GM12878 (cell line): ENCODE results near the gene NUAK2. TPM values are rescaled to one million over a fixed set of nuclear protein-coding genes. Genes with fewer than 3 reads are reported as not detected.

ENCODE experiments used
- GATAD2B ChIP-seq: fragments of 450-650 bp; conservative IDR thresholded peaks from 2 replicates; pipeline ENCODE4 v1.6.1; 2017; ENCODE audit warnings: low read depth, mild to moderate bottlenecking, moderate library complexity
- IRF4 ChIP-seq: IDR thresholded peaks from 2 replicates; pipeline ENCODE4 v1.6.1; 2011; ENCODE audit warnings: low read depth, low read length
- MYC ChIP-seq: IDR thresholded peaks from 2 replicates; pipeline ENCODE4 v1.6.1; 2011; ENCODE audit warnings: mild to moderate bottlenecking, low read length, moderate library complexity, inconsistent platforms; ENCODE audit not compliant: insufficient read depth, insufficient replicate concordance, insufficient read length, severe bottlenecking
- POLR2AphosphoS2 ChIP-seq: IDR thresholded peaks from 2 replicates; pipeline ENCODE4 v1.6.1; 2011; ENCODE audit warnings: low read depth, mild to moderate bottlenecking, low read length, improper control_type of control experiment, moderate library complexity
- SMARCA5 ChIP-seq: fragments of 450-650 bp; IDR thresholded peaks from 2 replicates; pipeline ENCODE4 v1.6.1; 2017; ENCODE audit warnings: mild to moderate bottlenecking
- SMC3 ChIP-seq: IDR thresholded peaks from 2 replicates; pipeline ENCODE4 v1.6.1; 2011; ENCODE audit warnings: low read length, improper control_type of control experiment, borderline replicate concordance
- YY1 ChIP-seq: IDR thresholded peaks from 2 replicates; pipeline ENCODE4 v1.6.1; 2011; ENCODE audit warnings: low read depth, mild to moderate bottlenecking, low read length
- ZNF207 ChIP-seq: fragments of 450-650 bp; IDR thresholded peaks from 2 replicates; pipeline ENCODE4 v1.6.1; 2014; ENCODE audit warnings: antibody characterized with exemption, mild to moderate bottlenecking, borderline replicate concordance
- ZNF24 ChIP-seq: fragments of 450-650 bp; IDR thresholded peaks from 2 replicates; pipeline ENCODE4 v1.6.1; 2017; ENCODE audit warnings: antibody characterized with exemption, mild to moderate bottlenecking
- ZSCAN29 ChIP-seq: fragments of 450-650 bp; IDR thresholded peaks from 2 replicates; pipeline ENCODE4 v1.6.1; 2017; ENCODE audit warnings: mild to moderate bottlenecking, moderate library complexity
- polyA plus RNA-seq, 11 experiments: library from polyadenylated mRNA; depleted of rRNA in 4 of 11; unstranded in 6 of 11; stranded (reverse) in 5 of 11; fragments of >200 nt; fragmentation: Nextera tagmentation in 4 of 11; fragmentation: Illumina TruSeq in 1 of 11; extraction: Ambion mirVana in 4 of 11; extraction: Trizol in 1 of 11; gene quantifications; 1 replicate in 1 of 11; 2 replicates in 10 of 11; pipeline versions ENCODE4 v1.2.1 to v1.2.3, GENCODE V29; 2011 to 2016; ENCODE audit warnings: inconsistent platforms in 2 of 11, missing spikeins in 2 of 11, low read depth in 1 of 11
- total RNA-seq, 4 experiments: library from RNA; depleted of rRNA in 3 of 4; stranded (reverse); fragments of >200 nt in 3 of 4; fragmentation: Illumina TruSeq in 1 of 4; extraction: Trizol in 1 of 4; gene quantifications; 2 replicates each; pipeline versions ENCODE4 v1.2.1 to v1.2.3, GENCODE V29; 2013 to 2021
- TF ChIP-seq, protein P1 (sequence below): IDR thresholded peaks from 2 replicates; pipeline ENCODE4 v1.6.1; 2011; ENCODE audit warnings: low read depth, low read length, improper control_type of control experiment, borderline replicate concordance
- TF ChIP-seq, protein P2 (sequence below): fragments of 450-650 bp; IDR thresholded peaks from 2 replicates; pipeline ENCODE4 v1.6.1; 2016; ENCODE audit warnings: mild to moderate bottlenecking
- TF ChIP-seq, protein P3 (sequence below): IDR thresholded peaks from 2 replicates; pipeline ENCODE4 v1.6.1; 2011; ENCODE audit warnings: mild to moderate bottlenecking, low read depth, low read length, moderate library complexity; ENCODE audit not compliant: insufficient replicate concordance
- TF ChIP-seq, protein P4 (sequence below): fragments of 150-350 bp; IDR thresholded peaks from 2 replicates; pipeline ENCODE4 v1.6.1; 2016; ENCODE audit warnings: low read depth, low read length
- TF ChIP-seq, protein P5 (sequence below): fragments of 450-650 bp; IDR thresholded peaks from 2 replicates; pipeline ENCODE4 v1.6.1; 2017; ENCODE audit warnings: mild to moderate bottlenecking
- TF ChIP-seq, protein P6 (sequence below): IDR thresholded peaks from 2 replicates; pipeline ENCODE4 v1.6.1; 2012; ENCODE audit warnings: mild to moderate bottlenecking, low read depth, low read length

NUAK2 gene
- total and polyA plus RNA-seq, 10 of the 15 experiments (the other 5 are each of a cell fraction or from before 2014, with no cell fraction given), result 0.27 to 3.0 (median 1.2) TPM

DNA sequence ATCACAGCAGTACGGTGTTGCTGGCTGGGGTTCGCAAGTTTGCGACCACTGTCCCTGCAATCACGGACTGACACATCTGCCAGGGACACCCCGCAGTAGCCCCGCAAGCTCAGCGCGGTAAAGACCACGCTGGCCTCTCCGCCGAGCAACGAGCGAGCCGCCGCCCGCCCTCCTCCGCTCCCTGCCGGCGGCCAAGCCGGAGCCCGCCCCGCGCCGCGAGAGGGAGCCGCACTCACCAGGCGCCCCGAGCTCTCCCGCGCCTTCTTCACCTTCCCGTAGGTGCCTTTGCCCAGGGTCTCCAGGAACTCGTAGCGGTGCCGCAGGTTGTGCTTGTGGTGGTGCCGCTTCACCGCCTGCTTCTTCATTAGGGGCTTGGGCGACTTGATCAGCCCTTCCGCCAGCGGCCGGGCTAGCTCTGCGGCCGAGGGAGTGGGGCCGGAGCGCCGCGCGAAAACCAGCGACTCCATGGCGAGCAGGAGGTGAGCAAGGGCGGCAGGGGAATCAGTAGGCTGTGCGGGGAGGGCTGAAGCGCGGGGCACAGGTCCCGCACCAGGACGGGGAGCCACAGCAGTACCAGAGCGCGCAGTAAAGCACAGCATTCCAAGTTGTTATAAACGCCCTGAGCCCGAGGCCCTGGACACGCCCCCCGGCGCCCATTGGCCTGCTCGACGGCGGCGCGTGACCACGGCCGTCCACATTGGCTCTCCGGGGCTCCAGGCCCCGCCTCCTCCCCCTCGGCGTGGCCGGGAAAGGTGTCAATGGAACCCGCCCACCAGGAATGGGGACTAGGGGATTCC lies at the start of gene NUAK2 (continued):
- TF ChIP-seq, protein P1, sequence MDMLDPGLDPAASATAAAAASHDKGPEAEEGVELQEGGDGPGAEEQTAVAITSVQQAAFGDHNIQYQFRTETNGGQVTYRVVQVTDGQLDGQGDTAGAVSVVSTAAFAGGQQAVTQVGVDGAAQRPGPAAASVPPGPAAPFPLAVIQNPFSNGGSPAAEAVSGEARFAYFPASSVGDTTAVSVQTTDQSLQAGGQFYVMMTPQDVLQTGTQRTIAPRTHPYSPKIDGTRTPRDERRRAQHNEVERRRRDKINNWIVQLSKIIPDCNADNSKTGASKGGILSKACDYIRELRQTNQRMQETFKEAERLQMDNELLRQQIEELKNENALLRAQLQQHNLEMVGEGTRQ, result peak; percentile 53
- TF ChIP-seq GATAD2B, result no peak; the same call in 1 of the 2 replicates
- TF ChIP-seq, protein P2, sequence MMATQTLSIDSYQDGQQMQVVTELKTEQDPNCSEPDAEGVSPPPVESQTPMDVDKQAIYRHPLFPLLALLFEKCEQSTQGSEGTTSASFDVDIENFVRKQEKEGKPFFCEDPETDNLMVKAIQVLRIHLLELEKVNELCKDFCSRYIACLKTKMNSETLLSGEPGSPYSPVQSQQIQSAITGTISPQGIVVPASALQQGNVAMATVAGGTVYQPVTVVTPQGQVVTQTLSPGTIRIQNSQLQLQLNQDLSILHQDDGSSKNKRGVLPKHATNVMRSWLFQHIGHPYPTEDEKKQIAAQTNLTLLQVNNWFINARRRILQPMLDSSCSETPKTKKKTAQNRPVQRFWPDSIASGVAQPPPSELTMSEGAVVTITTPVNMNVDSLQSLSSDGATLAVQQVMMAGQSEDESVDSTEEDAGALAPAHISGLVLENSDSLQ, result no peak
- no peak for TF ChIP-seq YY1
- TF ChIP-seq, protein P3, sequence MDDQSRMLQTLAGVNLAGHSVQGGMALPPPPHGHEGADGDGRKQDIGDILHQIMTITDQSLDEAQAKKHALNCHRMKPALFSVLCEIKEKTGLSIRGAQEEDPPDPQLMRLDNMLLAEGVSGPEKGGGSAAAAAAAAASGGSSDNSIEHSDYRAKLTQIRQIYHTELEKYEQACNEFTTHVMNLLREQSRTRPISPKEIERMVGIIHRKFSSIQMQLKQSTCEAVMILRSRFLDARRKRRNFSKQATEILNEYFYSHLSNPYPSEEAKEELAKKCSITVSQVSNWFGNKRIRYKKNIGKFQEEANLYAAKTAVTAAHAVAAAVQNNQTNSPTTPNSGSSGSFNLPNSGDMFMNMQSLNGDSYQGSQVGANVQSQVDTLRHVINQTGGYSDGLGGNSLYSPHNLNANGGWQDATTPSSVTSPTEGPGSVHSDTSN, result no peak
- TF ChIP-seq SMARCA5, result no peak
- no peak for TF ChIP-seq SMC3
- TF ChIP-seq, protein P4, sequence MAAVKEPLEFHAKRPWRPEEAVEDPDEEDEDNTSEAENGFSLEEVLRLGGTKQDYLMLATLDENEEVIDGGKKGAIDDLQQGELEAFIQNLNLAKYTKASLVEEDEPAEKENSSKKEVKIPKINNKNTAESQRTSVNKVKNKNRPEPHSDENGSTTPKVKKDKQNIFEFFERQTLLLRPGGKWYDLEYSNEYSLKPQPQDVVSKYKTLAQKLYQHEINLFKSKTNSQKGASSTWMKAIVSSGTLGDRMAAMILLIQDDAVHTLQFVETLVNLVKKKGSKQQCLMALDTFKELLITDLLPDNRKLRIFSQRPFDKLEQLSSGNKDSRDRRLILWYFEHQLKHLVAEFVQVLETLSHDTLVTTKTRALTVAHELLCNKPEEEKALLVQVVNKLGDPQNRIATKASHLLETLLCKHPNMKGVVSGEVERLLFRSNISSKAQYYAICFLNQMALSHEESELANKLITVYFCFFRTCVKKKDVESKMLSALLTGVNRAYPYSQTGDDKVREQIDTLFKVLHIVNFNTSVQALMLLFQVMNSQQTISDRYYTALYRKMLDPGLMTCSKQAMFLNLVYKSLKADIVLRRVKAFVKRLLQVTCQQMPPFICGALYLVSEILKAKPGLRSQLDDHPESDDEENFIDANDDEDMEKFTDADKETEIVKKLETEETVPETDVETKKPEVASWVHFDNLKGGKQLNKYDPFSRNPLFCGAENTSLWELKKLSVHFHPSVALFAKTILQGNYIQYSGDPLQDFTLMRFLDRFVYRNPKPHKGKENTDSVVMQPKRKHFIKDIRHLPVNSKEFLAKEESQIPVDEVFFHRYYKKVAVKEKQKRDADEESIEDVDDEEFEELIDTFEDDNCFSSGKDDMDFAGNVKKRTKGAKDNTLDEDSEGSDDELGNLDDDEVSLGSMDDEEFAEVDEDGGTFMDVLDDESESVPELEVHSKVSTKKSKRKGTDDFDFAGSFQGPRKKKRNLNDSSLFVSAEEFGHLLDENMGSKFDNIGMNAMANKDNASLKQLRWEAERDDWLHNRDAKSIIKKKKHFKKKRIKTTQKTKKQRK, result no peak
- no peak for TF ChIP-seq IRF4
- TF ChIP-seq ZNF24, result 0 out of 2 replicates have a peak, but pooled peaks have one; percentile 3
- no peak for TF ChIP-seq MYC
- TF ChIP-seq, protein P5, sequence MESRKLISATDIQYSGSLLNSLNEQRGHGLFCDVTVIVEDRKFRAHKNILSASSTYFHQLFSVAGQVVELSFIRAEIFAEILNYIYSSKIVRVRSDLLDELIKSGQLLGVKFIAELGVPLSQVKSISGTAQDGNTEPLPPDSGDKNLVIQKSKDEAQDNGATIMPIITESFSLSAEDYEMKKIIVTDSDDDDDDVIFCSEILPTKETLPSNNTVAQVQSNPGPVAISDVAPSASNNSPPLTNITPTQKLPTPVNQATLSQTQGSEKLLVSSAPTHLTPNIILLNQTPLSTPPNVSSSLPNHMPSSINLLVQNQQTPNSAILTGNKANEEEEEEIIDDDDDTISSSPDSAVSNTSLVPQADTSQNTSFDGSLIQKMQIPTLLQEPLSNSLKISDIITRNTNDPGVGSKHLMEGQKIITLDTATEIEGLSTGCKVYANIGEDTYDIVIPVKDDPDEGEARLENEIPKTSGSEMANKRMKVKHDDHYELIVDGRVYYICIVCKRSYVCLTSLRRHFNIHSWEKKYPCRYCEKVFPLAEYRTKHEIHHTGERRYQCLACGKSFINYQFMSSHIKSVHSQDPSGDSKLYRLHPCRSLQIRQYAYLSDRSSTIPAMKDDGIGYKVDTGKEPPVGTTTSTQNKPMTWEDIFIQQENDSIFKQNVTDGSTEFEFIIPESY, result no peak
- TF ChIP-seq, protein P6, sequence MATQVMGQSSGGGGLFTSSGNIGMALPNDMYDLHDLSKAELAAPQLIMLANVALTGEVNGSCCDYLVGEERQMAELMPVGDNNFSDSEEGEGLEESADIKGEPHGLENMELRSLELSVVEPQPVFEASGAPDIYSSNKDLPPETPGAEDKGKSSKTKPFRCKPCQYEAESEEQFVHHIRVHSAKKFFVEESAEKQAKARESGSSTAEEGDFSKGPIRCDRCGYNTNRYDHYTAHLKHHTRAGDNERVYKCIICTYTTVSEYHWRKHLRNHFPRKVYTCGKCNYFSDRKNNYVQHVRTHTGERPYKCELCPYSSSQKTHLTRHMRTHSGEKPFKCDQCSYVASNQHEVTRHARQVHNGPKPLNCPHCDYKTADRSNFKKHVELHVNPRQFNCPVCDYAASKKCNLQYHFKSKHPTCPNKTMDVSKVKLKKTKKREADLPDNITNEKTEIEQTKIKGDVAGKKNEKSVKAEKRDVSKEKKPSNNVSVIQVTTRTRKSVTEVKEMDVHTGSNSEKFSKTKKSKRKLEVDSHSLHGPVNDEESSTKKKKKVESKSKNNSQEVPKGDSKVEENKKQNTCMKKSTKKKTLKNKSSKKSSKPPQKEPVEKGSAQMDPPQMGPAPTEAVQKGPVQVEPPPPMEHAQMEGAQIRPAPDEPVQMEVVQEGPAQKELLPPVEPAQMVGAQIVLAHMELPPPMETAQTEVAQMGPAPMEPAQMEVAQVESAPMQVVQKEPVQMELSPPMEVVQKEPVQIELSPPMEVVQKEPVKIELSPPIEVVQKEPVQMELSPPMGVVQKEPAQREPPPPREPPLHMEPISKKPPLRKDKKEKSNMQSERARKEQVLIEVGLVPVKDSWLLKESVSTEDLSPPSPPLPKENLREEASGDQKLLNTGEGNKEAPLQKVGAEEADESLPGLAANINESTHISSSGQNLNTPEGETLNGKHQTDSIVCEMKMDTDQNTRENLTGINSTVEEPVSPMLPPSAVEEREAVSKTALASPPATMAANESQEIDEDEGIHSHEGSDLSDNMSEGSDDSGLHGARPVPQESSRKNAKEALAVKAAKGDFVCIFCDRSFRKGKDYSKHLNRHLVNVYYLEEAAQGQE, result no peak
- TF ChIP-seq ZNF207, result no peak; the same call in 1 of the 2 replicates
- TF ChIP-seq ZSCAN29, result no peak
- no peak for TF ChIP-seq POLR2AphosphoS2
